Dedifferentiated amniotic fluid mesenchymal stem cell (primary cell): ENCODE measurements around the gene FNDC3B.
"Not testable (repeated sequence)": the region's sequence is repeated elsewhere in the genome, so short reads cannot be mapped to it uniquely, and the experiment has no call there.

ENCODE experiments used
- DNase-seq: peaks from one replicate; pipeline ENCODE4 v3.0.0-alpha.2; 2016; ENCODE audit errors: extremely low spot score

FNDC3B gene

DNA sequence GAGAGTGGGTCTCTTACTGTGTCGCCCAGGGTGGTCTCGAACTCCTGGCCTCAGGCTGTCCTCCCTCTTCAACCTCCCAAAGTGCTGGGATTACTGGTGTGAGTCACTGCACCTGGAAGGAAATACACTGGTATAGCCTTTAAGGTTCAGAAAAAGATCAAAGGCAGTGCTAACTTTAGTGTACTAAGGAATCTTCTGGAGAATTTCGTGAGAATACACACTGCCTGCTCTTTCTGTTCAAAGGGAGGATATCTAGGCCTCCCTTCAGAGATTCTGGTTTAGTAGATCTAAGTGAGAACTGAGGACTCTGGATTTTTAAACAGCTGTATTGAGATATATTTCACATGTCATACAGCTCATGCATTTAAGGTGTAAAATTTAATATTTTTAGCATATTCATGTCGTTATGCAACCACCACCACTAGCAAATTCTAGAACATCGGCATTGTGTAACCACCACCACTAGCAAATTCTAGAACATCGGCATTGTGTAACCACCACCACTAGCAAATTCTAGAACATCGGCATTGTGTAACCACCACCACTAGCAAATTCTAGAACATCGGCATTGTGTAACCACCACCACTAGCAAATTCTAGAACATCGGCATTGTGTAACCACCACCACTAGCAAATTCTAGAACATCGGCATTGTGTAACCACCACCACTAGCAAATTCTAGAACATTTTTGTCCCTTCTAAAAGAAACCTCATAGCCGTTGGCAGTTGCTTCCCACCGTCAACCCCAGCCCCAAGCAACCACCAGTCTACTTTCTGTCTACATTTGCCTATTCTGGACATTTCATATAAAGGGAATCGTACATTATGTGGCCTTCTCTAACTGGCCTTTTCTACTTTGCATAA is 54.4 kb downstream of the FNDC3B start:
- DNase-seq, result not testable (repeated sequence)

DNA sequence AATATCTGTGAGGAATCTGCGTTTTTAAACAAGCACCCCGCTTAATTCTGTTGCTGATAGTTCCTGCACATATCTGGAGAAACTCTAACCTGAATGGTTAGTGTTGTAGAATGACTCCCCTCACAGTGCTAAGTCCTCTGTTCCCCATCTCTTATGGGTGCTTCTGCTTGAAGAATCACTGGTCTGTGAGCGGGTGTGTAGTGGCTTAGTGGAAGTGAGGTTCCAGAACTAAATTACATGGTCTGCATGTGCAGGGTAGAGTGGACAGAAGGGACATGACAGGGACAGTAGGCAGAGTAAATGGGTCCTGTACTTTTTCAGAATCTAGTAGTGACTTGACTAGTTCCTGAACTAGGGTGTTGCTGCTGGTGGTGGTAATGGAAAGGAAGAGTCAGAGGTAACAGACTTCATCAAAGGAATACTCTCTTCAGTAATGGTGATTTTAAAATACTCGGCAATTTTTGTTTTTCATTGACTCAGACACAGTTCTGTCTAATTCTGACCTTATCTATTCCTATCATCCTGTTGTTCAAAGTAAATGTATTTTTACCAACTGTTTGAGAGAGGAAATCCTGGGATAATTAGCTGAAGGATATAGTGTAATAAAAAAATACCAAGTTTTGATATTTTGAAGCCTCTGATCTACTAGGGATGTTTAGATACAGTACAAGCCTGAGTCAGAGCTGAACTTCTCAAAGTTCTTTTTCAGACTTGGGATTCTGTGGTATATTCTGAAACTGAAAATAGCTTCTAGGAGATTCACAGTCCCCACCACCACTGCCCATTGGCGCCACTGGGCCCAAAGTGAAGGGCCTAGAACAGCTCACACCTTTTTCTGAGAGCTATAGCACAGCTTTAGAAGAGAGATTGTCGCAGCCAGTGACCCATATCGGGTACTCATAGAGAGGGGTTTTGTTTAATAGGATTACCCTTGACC is 55.5 kb downstream of the FNDC3B start:
- no peak for DNase-seq

DNA sequence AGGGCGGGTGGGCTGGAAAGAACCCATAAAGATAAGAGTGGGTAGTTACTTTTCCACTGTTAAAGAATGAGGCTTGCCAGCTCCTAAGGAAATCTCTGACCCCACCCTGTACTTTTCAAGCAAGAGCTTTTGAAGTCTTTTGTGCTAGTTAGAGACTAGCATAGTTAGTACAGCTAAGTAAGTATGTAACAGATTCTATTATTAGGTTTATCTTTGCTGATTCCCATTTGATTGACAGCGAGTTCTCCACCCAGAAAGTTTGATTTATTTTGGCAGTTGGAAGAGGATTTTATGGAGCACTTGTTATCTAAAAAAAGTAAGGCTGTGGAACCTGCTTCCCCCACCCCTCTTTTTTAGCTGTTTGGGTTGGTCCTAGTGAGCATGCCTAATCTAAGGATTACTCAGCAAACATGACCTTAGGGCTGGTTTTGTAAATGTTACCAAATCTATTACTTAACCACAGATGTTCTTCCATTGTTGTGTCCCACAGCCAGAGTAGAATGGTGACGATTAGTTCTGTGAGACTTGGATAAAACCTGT is 57.6 kb downstream of the FNDC3B start:
- peak; percentile 58 for DNase-seq

DNA sequence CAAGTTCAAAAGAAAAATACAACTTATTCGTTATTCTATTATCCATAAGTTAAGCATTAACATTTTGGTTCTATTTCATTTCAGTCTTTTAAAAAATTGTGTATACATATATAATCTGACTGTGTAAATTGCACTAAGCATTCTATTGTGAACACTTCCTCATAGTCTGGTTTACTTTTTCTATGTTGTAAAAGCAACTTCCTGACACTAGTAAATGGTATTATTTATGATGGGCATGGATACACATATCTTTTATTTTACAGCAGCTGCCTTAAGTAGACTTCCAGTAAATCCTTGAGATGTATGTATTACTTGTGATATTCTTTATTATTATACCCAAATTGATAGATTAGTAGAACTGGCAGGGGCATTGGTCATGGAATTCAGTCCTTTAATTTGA is 58.2 kb downstream of the FNDC3B start:
- DNase-seq, result no peak

DNA sequence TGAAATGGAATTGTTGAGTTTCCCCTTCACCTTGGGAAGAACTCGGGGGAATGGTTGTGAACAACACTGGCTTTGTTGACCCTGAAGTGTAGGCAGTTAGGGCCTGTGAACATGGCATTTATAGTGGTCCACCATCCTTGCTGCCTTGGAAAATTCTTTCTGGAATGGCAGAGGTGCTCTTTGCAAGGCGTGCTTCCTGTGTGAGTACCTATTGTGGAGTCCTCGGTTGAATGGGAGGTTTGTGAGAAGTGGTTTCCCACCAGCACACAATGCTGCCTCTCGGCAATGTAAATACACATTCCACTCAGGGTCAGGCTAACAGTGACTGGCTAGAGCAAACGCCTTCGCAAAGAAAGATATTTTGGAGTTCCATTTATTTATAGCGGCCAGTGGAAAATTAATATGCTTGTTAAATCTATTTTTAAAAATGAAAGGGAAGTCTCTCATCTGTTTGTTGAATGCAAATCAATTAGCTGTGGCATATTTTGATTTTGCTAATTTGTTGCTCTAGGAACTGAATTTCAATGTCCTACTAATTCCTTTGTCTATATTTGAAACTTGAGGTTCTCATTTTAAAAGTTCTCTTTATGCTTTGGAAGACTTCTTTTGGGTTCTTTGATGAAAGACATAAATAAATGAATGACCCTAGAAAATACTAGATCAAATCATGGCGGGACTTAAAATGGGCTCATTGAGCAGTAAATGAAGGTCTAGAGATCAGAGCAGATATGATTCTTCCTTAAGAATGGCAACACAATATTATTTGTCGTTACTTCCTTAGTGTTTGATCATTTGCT is 59.5 kb downstream of the FNDC3B start:
- DNase-seq, result no peak

DNA sequence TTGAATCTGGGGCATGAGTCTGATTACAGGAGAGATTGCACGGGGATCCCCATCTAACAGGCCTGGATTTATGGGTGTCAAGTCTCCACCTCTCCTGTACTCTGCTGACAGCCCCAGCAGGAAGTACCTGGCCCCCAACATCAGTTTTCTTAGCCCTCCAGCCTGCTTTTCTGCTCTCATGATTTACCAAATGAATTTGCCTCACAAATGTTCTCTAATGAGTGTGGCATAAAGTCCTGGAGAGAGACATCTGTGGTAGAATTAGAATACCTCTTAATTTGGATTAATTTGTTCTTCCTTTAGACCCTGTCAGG is 60.1 kb downstream of the FNDC3B start:
- DNase-seq, result no peak

DNA sequence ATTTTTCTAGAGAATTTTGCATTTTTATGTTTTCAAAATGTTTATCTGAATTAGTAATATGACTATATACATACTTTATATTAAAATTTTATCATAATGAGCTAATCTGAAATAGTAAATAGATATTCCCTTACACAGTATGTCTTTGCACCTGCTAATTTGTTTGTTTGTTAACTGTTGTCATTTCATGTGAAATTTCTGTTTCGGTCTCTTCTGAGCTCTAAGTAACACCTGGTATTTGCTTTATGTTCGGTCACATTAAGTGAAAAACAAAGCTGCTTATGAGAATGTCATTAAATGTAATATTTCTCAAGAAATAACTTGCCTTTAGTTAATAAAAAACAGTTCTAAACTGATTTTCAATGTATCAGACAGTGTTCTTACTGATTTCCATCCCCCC is 61.1 kb downstream of the FNDC3B start:
- no peak for DNase-seq

DNA sequence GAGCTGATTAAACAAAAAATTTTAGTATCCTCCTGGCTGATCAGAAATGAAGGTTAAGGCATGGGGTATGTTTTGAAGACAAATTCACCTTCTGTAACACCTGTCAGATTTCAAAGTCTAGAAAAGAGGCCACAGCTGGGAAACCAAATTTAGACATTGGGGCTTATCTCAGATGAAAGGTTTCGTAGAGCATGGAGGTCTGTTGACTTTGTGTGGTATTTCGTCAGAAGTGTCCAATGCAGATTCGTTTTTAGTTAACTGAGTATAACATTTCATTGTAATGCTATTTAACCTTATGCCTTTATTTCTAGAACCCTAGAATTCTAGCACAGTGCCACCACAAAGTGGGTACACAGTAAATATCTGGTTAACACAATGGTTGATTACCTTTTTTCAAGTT is 61.7 kb downstream of the FNDC3B start:
- DNase-seq, result no peak

DNA sequence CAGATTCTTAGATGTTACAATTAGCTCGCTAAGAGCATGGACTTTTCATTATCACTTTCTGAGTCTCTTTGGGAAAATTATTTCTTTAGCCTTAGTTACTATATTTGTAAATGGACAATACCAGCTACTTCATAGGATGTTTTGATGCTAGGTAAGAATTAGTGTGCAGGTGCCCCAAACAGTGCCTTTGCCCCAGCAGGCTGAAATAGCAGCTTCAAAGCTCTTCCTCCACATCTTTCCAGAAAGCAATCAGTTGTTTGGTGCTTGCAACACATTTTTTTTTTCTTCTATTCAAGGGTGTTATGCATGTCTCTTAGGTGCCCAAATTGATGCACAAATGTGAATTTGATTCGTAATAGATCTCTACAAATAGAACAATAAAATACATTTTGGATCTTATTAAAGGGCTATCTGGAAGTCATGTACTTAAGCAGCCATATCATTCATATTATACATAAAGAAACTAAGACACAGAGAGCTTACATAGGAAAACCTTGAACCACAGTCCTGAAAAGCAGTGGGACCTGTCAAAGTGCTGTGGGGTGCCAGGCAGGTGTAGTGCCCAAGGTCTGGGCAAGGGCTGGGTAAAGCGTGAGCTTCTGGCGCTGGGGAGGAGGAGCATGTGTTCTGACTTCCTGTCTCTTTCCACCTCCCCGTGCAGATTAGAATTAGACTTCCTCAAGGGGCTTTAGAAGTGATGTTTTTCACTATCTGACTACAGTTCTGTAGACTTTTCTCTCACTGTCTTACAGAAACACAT is 62.9 kb downstream of the FNDC3B start:
- no peak for DNase-seq

DNA sequence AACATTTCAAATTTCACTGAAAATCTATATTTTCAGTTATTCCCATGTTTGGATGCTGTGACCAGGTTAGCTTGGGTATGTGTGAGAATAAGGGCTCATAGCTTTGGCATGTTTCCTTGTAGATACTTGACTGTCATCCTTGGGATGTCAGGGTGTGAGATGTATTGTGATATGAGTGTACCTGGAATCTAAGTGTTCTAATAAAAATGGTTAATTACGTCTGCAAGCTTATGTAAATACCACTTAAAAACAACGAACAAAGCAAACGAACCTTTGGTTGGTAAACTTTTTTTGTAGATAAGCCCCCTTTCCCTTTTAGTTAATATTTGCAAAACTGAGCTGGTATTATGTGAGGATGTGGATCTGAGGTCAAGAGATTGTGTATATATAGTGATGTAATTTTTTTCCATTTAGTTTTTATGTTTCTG is 63.5 kb downstream of the FNDC3B start:
- DNase-seq, result no peak

DNA sequence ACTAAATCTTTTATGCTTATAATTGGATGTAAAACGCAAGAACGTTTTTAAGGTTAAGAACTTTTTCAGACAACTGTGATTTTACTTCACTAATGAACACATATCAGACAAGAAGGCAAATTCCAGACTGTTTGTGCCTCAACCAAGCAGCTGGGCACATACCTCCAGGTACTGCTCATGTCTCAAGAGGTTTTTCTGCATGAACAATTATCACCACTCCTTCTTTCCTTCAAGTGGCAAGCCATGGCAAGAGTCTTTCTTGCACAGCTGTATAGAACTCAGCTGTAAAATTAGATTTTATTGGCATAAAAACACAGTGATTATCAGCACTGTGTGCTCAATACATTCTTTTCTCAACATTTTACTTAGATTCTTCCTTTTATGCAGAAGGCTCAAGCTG is 64.3 kb downstream of the FNDC3B start:
- DNase-seq, result peak; percentile 54

DNA sequence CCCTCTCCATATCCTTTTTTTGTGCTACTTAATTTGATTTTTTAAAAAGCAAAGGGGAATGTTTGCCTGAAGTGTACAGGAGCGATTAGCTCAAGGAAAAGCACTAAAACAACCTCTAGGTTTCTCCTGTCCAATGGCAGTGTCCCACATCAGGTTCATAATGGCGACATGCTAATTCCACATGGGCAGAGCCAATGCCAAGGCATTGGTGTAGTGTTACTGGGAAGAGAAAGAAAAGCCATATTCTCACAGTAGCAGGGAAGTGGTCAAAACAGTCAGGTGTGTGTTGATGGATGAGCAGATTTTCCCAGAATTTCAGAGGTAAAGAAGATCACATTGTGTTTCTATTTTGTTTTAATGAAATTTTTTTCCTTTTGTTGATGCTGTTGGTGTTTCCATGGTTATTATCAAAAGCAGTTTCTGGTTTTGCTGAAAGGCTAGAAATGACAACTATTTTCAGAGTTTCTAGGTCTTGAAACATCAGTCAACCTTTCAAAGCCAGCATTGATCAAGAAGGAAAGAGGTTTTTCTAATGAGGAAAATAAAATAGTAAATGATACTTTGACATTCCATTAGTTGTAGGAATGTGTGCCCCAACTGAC is 65.2 kb downstream of the FNDC3B start:
- DNase-seq, result no peak

DNA sequence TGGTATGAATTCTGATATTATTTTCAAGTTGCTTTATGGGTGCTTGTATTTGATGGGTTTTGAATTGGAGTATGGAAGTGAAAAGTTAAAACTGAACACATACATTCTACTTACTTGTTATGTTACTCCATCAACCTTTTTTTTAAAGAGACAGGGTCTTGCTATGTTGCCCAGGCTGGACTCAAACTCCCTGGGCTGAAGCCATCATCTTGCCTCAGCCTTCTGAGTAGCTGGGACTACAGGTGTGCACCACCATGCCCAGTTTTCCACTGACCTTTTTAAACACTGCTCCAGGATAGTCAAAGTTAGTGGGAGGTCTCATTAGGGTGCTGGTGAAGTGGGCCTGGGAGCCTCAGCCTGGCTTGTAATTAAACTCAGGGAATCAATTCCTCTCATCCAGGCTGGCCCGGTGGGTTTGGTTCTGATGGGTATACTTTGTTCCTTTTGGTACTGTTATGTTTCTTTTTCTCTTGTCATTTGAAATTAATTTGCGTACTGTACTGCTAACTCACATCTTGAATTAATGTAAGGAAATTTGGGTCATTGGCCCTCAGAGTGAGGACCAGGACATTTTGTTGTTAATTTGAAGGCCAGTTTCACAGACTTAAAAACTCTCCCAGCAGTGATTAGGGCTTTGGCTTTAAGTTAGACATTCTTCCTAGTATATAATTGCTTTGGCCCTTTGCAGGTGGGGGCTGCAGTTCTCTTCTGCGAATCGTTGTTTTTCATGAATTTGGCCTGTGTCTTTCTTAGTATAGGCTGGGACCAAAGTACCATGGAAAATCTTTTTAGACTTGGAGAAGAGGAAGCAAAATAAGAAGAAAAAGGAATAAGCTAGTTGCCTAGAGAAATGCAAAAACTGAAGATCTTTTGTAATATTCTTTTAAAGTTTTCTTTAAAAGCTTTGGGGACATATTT is 66.9 kb downstream of the FNDC3B start:
- no peak for DNase-seq

DNA sequence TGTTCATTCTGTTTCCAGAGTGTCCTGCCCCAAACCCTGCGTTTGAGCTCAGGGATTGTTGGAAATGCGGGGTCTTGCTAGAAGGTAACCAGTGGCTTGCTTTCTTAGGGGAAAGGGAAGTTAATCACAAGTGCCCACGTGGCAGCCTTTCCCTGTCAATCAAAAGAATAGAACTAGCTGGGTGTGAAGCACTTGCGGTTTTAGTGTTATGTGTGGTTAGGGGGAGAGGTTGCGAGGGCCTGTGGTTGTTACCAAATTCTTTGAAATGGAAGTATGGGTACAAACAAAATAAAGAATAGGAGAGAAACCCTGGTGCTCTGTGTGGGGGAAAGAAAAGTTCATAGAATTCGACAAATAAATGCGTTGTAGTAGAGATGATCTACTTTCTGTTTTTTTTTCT is 67.6 kb downstream of the FNDC3B start:
- no peak for DNase-seq

DNA sequence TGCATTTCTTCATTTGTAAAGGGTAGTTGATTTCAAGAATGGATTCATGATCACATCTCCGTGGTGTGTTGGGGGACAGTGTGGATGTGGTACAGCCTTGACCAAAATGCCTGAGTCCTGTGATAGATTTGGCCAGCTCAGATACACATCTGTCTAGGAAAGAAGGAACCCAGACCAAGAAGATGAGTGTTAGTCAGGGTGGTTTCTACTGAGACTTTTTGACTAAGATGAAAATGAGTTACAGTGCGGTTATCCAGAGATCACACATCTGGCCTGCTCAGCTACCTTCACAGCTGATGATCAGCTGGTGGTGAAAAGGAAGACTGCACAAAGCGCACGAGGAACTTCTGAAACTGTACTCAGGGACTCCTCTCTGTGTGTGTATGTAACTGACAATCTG is 68.0 kb downstream of the FNDC3B start:
- no peak for DNase-seq

DNA sequence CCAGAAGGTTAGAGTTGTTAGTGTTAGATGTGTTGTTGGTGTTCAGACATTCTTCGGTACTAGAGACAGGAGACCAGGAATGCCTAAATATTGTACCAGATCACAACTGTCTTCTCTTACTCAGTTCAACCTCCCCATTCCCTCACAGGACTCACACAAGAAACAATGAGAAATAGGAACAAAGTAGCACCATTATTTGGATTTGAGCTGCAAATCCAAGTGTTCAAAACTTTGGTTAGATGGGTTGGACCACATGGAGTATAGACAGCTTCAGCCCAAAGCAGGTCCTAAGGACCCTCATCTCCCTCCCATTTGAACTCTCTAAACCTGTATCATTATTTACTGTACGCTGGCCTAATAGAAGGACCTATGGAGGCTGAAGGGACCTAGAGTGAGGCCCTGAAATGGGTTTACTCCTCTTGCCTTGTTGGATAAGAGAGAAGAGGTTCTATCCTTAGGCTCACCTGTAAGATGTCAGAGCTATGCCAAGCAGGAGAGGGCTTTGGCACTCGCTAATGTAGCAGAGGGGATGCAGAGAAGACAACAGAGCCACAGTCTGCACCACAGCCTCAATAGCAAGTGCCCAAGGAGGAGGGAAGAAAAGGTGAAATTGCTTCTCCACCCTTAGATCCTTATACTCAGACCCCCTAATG is 70.9 kb downstream of the FNDC3B start:
- no peak for DNase-seq

DNA sequence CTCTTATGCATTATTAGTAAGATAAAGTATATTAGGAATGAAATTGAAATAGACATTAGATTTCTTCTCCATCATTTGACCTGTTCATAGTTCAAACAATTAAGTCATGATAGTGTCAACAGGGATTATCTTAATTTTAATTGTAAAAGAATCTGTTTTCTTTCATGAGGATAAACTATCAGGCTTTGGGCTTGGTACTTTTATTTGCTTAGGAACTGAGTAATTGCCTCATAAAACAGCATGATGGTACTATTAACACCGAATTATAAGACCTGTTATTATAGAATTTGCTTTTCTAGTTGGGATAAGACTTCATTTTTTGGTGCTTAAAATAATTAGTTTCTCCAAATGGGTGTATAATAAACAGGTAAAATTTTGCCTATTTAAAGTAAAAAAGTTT is 71.8 kb downstream of the FNDC3B start:
- no peak for DNase-seq

DNA sequence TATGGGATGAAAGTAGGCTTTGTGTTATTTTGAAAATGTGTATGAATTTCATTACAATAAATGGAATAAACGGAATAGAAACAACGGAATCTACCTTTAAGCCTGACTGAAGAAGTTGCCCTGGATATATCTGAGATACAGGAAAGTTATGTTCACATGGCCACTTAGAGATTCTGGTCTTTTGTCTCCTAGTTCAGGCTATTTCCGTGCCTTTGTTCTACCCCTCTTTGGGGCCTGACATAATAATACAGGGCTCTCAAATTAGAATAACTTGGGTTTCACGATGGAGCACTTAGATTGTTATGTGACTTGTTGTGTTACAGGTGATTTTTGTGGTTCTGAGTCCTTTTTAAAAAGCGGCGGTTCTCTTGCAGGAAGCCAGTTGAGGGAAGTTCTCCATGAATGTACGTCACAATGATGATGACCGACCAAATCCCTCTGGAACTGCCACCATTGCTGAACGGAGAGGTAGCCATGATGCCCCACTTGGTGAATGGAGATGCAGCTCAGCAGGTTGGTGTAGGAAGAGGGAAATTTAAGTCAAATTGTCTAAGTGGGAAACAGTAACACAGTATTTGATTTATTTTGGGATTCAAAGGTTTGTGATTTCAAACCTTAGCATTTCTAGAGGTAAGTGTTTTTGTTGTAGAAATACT is 72.8 kb downstream of the FNDC3B start:
- no peak for DNase-seq

DNA sequence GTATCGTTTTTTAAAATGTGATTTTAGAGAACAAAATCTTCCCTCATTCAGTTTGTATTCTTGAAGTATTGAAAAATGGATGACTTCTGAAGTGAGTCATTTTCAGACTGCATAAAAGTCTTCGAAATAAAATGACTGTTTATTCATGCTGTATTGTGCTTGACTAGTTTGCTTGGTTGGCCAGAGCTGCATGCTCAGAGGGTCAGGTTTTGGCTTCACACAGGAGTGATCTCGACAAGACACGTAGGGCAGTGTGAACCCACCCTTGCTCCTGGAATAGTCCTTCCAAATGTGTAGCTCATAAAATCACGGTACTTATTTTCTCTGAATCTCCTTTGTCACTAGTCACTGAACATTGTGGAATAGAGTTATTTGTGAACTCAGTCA is 73.3 kb downstream of the FNDC3B start:
- DNase-seq, result no peak
